K562 (cell line): ENCODE measurements around the gene CCDC137. TPM values are rescaled to one million over a fixed set of nuclear protein-coding genes. Genes with fewer than 3 reads are reported as not detected.

ENCODE experiments used
- CREB1 ChIP-seq, 2 experiments: sonication (generic) in 1 of 2; formaldehyde crosslinking in 1 of 2; IDR thresholded peaks; 2 replicates each; pipeline versions ENCODE4 v1.6.1 to v1.8.0; 2012 to 2022; ENCODE audit warnings: inconsistent platforms in 1 of 2, mild to moderate bottlenecking in 1 of 2, missing genetic modification reagents in 1 of 2, moderate library complexity in 1 of 2
- CXXC5 ChIP-seq: fragments of 250-450 bp; sonication (Bioruptor Pico); IDR thresholded peaks from 2 replicates; pipeline ENCODE4 v1.8.0; 2022; ENCODE audit warnings: inconsistent platforms, mild to moderate bottlenecking, moderate library complexity
- DPF2 ChIP-seq: fragments of 450-650 bp; IDR thresholded peaks from 2 replicates; pipeline ENCODE4 v1.6.1; 2016
- HCFC1 ChIP-seq: IDR thresholded peaks from 2 replicates; pipeline ENCODE4 v1.6.1; 2012; ENCODE audit warnings: low read depth, low read length, improper control_type of control experiment
- KLF10 ChIP-seq: fragments of 250-450 bp; sonication (Bioruptor Pico); IDR thresholded peaks from 2 replicates; pipeline ENCODE4 v1.6.1; 2021; ENCODE audit warnings: matching md5 sums
- NCOR1 ChIP-seq: fragments of 450-650 bp; IDR thresholded peaks from 2 replicates; pipeline ENCODE4 v1.6.1; 2016; ENCODE audit warnings: mild to moderate bottlenecking, moderate library complexity
- PHB ChIP-seq: fragments of 250-450 bp; sonication (Bioruptor Pico); IDR thresholded peaks from 2 replicates; pipeline ENCODE4 v1.5.0; 2021
- POLR2AphosphoS5 ChIP-seq: IDR thresholded peaks from 2 replicates; pipeline ENCODE4 v1.6.1; 2011; ENCODE audit warnings: mild to moderate bottlenecking, low read depth, low read length, moderate library complexity; ENCODE audit not compliant: control insufficient read depth, insufficient read depth
- SAFB ChIP-seq: fragments of 200-400 bp; formaldehyde crosslinking; IDR thresholded peaks from 2 replicates; pipeline ENCODE4 v1.6.1; 2017; ENCODE audit warnings: low read depth, low read length, borderline replicate concordance
- SNIP1 ChIP-seq: fragments of 450-650 bp; IDR thresholded peaks from 2 replicates; pipeline ENCODE4 v1.7.1; 2017; ENCODE audit warnings: low read depth, mild to moderate bottlenecking
- YY1 ChIP-seq, 3 experiments: IDR thresholded peaks; 2 replicates each; pipeline ENCODE4 v1.6.1; 2011; ENCODE audit warnings: low read length in 2 of 3, mild to moderate bottlenecking in 2 of 3, moderate library complexity in 2 of 3, borderline replicate concordance in 1 of 3, control low read depth in 1 of 3, low read depth in 1 of 3; ENCODE audit not compliant: insufficient read depth in 3 of 3, insufficient replicate concordance in 2 of 3, control insufficient read depth in 1 of 3, insufficient read length in 1 of 3; ENCODE audit errors: extremely low read depth in 1 of 3
- ZNF121 ChIP-seq: sonication (generic); formaldehyde crosslinking; conservative IDR thresholded peaks from 2 replicates; pipeline ENCODE4 v1.8.0; 2022; ENCODE audit warnings: missing genetic modification reagents
- ZNF134 ChIP-seq: fragments of 250-450 bp; sonication (Bioruptor Pico); conservative IDR thresholded peaks from 2 replicates; pipeline ENCODE4 v1.4.0; 2020
- ZNF780A ChIP-seq: fragments of 250-450 bp; sonication (Bioruptor Pico); IDR thresholded peaks from 2 replicates; pipeline ENCODE4 v1.5.0; 2021; ENCODE audit warnings: mild to moderate bottlenecking
- polyA plus RNA-seq, 8 experiments: library from polyadenylated mRNA; depleted of rRNA in 4 of 8; stranded (reverse) in 5 of 8; unstranded in 3 of 8; fragments of >200 nt; fragmentation: Nextera tagmentation in 2 of 8; fragmentation: Illumina TruSeq in 1 of 8; extraction: Ambion mirVana in 2 of 8; extraction: Trizol in 1 of 8; gene quantifications; 2 replicates each; pipeline versions ENCODE4 v1.2.1 to v1.2.3, GENCODE V29; 2011 to 2014; ENCODE audit warnings: inconsistent platforms in 1 of 8, missing spikeins in 1 of 8
- total RNA-seq, 7 experiments: library from RNA; depleted of rRNA in 6 of 7; stranded (reverse); fragments of >200 nt in 6 of 7; fragmentation: Illumina TruSeq in 2 of 7; extraction: Trizol in 2 of 7; gene quantifications; 2 replicates each; pipeline versions ENCODE4 v1.2.1 to v1.2.3, GENCODE V29; 2011 to 2021; ENCODE audit warnings: low replicate concordance in 1 of 7
- TF ChIP-seq, protein P1 (sequence below), 2 experiments: fragments of 450-650 bp; formaldehyde crosslinking in 1 of 2; IDR thresholded peaks; 2 replicates each; pipeline versions ENCODE4 v1.4.0 to v1.6.1; 2014 to 2020; ENCODE audit warnings: mild to moderate bottlenecking in 2 of 2, borderline replicate concordance in 1 of 2, low read depth in 1 of 2
- TF ChIP-seq, protein P2 (sequence below): fragments of 450-650 bp; formaldehyde crosslinking; IDR thresholded peaks from 2 replicates; pipeline ENCODE4 v1.4.0; 2020; ENCODE audit warnings: mild to moderate bottlenecking, mixed read lengths

Gene CCDC137
- total and polyA plus RNA-seq, 9 of the 15 experiments (the other 6 are each of a cell fraction or from before 2014, with no cell fraction given): 2.3 to 68.1 (median 38.3) TPM

DNA sequence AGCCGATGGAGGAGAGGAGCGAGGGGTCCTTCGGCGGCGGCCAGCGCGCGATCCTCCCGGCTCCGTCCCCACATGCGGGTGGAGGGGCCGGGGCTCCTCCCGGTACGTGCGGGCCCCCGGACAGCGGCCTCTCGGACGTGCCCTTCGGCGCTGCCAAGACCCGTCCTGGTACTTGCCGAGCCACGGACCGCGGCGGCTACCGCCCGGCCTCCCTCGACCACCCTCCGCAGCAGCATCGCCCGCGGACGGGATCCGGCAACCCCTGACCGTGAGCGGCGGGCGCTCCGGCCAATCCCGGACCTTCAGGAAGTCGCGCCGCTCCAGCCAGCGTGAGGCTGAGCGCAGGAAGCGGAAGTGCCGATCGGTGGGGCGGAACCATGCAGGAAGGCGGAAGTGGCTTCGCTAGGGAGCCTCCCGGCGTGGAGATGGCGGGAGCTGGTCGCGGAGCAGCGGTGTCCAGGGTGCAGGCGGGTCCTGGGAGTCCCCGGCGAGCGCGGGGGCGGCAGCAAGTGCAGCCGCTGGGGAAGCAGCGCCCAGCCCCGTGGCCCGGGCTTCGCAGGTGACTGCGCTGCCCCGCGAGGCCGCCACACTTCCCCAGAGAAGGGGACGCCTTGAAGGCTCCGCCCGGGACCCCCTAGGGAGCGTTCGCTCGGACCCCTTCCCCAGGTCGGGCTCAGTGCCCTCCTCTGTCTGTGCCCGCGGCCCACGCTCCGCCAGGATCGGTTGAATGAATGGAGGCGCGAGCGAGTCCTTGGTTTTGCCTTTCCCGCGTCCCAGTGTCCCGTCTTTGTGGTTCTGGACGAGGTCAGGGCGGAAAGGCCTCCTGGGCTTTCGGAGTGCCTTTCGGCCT lies at the start of gene CCDC137, which contains the start of gene OXLD1 (continued):
- peak; percentile 80 for TF ChIP-seq POLR2AphosphoS5
- TF ChIP-seq, protein P1, sequence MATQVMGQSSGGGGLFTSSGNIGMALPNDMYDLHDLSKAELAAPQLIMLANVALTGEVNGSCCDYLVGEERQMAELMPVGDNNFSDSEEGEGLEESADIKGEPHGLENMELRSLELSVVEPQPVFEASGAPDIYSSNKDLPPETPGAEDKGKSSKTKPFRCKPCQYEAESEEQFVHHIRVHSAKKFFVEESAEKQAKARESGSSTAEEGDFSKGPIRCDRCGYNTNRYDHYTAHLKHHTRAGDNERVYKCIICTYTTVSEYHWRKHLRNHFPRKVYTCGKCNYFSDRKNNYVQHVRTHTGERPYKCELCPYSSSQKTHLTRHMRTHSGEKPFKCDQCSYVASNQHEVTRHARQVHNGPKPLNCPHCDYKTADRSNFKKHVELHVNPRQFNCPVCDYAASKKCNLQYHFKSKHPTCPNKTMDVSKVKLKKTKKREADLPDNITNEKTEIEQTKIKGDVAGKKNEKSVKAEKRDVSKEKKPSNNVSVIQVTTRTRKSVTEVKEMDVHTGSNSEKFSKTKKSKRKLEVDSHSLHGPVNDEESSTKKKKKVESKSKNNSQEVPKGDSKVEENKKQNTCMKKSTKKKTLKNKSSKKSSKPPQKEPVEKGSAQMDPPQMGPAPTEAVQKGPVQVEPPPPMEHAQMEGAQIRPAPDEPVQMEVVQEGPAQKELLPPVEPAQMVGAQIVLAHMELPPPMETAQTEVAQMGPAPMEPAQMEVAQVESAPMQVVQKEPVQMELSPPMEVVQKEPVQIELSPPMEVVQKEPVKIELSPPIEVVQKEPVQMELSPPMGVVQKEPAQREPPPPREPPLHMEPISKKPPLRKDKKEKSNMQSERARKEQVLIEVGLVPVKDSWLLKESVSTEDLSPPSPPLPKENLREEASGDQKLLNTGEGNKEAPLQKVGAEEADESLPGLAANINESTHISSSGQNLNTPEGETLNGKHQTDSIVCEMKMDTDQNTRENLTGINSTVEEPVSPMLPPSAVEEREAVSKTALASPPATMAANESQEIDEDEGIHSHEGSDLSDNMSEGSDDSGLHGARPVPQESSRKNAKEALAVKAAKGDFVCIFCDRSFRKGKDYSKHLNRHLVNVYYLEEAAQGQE (IDR thresholded peaks at IDR 0.05; ENCODE audit: borderline replicate concordance): no peak
- TF ChIP-seq, protein P1 (CRISPR knock-in tag; IDR thresholded peaks at IDR 0.05; ENCODE audit: low read depth): 0 out of 2 replicates have a peak, but pooled peaks have one; percentile 28
- no peak for TF ChIP-seq ZNF121 (CRISPR knock-in tag)
- TF ChIP-seq HCFC1: peak; percentile 78
- TF ChIP-seq DPF2: no peak
- TF ChIP-seq ZNF780A (CRISPR knock-in tag): no peak
- TF ChIP-seq, protein P2, sequence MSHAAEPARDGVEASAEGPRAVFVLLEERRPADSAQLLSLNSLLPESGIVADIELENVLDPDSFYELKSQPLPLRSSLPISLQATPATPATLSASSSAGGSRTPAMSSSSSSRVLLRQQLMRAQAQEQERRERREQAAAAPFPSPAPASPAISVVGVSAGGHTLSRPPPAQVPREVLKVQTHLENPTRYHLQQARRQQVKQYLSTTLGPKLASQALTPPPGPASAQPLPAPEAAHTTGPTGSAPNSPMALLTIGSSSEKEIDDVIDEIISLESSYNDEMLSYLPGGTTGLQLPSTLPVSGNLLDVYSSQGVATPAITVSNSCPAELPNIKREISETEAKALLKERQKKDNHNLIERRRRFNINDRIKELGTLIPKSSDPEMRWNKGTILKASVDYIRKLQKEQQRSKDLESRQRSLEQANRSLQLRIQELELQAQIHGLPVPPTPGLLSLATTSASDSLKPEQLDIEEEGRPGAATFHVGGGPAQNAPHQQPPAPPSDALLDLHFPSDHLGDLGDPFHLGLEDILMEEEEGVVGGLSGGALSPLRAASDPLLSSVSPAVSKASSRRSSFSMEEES (CRISPR knock-in tag): no peak
- TF ChIP-seq SNIP1: no peak
- TF ChIP-seq KLF10 (CRISPR knock-in tag): no peak
- TF ChIP-seq CREB1 (IDR thresholded peaks at IDR 0.05): peak; percentile 45; the same call in 1 of the 2 replicates
- TF ChIP-seq CREB1 (CRISPR knock-in tag; IDR thresholded peaks at IDR 0.05): 0 out of 2 replicates have a peak, but pooled peaks have one; percentile 51
- peak; percentile 71 for TF ChIP-seq CXXC5 (CRISPR knock-in tag)
- TF ChIP-seq NCOR1: no peak
- TF ChIP-seq ZNF134 (CRISPR knock-in tag): no peak
- no peak for TF ChIP-seq SAFB
- TF ChIP-seq YY1 (IDR thresholded peaks at IDR 0.05; ENCODE audit: borderline replicate concordance in 1 of 3, control insufficient read depth in 1 of 3, extremely low read depth in 1 of 3, insufficient read depth in 3 of 3, insufficient read length in 1 of 3, insufficient replicate concordance in 2 of 3, low read depth in 1 of 3, low read length in 2 of 3): peak; percentile 64 to 92 (median 85)
- peak; percentile 46; the same call in 1 of the 2 replicates for TF ChIP-seq PHB (CRISPR knock-in tag)
